Measurements from ENCODE around the gene ACSS1. TPM values are rescaled to one million over a fixed set of nuclear protein-coding genes. Genes with fewer than 3 reads are reported as not detected.

ACSS1 gene
- total and polyA plus RNA-seq, 2 experiments from 2014 or later, result 1.3 to 4.1 TPM

GRCh38 chr20:24990810-24991252 lies 67.1 kb downstream of the ACSS1 start:
- Mint-ChIP-seq H3K27me3 (ENCODE audit: insufficient read depth, low read depth, poor library complexity) (peaks cover 9% of the 10 kb centered on the region), H3K4me1 (peaks cover 26% of the 10 kb centered on the region), H3K4me3 (peak overlapping the region; percentile 96), H3K9me3 (no peaks in the 10 kb centered on the region; the same call in 2 of the 3 replicates), H3K36me3 (ENCODE audit: low read depth) (no peaks in the 10 kb centered on the region; the same call in 2 of the 3 replicates), H3K27ac (no peak overlapping the region)
- Histone ChIP-seq H3K27ac (ENCODE audit: low read depth) (no peak overlapping the region), H3K4me3 (peak overlapping the region; percentile 93; the same call in 1 of the 2 replicates), H3K79me2 (replicated peaks; ENCODE audit: insufficient read depth) (peaks cover 63% of the 10 kb centered on the region), H3K4me1 (ENCODE audit: insufficient read depth) (peaks cover 8% of the 10 kb centered on the region; the same call in 1 of the 2 replicates), H3F3A (replicated peaks; ENCODE audit: low read depth) (no peaks in the 10 kb centered on the region), H3K27me3 (ENCODE audit: insufficient read depth) (0 out of 2 replicates have a peak, but pooled peaks cover 2% of the 10 kb centered on the region), H2AFZ (no peak overlapping the region), H4K20me1 (replicated peaks; ENCODE audit: insufficient read depth) (peaks cover 28% of the 10 kb centered on the region), H3K36me3 (ENCODE audit: insufficient read depth) (no peaks in the 10 kb centered on the region), H3K4me2 (peak overlapping the region; percentile 96), H3K9me2 (ENCODE audit: insufficient read depth) (no peaks in the 10 kb centered on the region)
- no peak for TF ChIP-seq POLR2AphosphoS5 (IDR thresholded peaks at IDR 0.05; ENCODE audit: low read depth)
- TF ChIP-seq ZNF462 (CRISPR knock-in tag; IDR thresholded peaks at IDR 0.05), result no peak
- no peak for TF ChIP-seq EZH2phosphoT487 (IDR thresholded peaks at IDR 0.05; ENCODE audit: unreplicated experiment)
- no peak for TF ChIP-seq ZNF331 (CRISPR knock-in tag; IDR thresholded peaks at IDR 0.05; ENCODE audit: low read depth)
- TF ChIP-seq CTCF (conservative IDR thresholded peaks at IDR 0.05; ENCODE audit: low read depth in 2 of 2), result no peak
- TF ChIP-seq CREB1 (CRISPR knock-in tag; IDR thresholded peaks at IDR 0.05; ENCODE audit: low read depth), result no peak
- no peak for TF ChIP-seq JUNB (IDR thresholded peaks at IDR 0.05; ENCODE audit: unreplicated experiment)
- no peak for TF ChIP-seq ZNF114 (CRISPR knock-in tag; IDR thresholded peaks at IDR 0.05)
- TF ChIP-seq ETS1 (IDR thresholded peaks at IDR 0.05), result no peak
- TF ChIP-seq REST (IDR thresholded peaks at IDR 0.05; ENCODE audit: unreplicated experiment), result no peak
- TF ChIP-seq NANOG (IDR thresholded peaks at IDR 0.05; ENCODE audit: borderline replicate concordance), result no peak
- DNase-seq (ENCODE audit: low spot score) (no peak), ATAC-seq (no peak)
